ENCODE data around the gene MYO15B.

DNA sequence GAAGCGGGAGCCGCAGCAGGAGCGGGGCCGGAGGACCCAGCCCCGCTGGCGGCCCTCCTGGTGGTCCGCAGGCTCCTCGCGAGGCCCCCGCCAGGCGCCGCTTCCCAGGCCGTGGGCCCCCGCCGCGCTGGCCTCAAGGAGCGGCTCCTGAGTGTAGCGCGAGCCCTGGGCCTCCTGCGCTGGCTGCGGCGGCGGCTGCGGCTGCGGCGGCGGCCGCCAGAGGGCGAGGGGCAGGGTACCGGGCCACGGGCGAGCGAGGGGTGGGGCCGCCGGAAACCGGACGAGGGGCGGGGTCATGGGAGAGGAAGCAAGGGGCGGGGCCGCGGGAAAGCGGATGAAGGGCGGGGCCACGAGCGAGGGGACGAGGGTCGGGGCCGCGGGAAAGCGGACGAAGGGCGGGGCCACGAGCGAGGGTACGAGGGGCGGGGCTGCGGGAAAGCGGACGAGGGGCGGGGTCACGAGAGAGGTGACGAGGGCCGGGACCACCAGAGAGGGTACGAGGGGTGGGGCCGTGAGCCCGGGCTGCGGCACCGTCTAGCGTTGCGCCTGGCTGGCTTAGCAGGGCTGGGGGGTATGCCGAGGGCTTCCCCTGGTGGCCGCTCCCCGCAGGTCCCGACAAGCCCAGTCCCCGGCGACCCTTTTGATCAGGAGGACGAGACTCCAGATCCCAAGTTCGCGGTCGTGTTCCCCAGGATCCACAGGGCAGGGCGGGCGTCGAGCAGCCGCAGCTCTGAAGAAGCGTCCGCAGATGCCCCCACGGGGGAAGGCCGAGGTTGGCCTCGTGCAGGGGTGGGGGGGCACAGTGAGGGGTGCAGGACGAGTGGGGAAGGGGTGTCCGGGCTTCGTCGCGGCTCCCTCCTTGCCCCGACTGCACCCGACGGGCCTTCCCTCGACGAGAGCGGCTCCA, 1.7 kb downstream of the MYO15B start:
- TF ChIP-seq GATA2 (IDR thresholded peaks at IDR 0.05; ENCODE audit: low read depth, low read length) (no peak), GATA3 (IDR thresholded peaks at IDR 0.05; ENCODE audit: low read depth, low read length) (no peak)

Data from SH-SY5Y (cell line).